ENCODE measurements around the gene TNRC18.

The TNRC18 gene

DNA sequence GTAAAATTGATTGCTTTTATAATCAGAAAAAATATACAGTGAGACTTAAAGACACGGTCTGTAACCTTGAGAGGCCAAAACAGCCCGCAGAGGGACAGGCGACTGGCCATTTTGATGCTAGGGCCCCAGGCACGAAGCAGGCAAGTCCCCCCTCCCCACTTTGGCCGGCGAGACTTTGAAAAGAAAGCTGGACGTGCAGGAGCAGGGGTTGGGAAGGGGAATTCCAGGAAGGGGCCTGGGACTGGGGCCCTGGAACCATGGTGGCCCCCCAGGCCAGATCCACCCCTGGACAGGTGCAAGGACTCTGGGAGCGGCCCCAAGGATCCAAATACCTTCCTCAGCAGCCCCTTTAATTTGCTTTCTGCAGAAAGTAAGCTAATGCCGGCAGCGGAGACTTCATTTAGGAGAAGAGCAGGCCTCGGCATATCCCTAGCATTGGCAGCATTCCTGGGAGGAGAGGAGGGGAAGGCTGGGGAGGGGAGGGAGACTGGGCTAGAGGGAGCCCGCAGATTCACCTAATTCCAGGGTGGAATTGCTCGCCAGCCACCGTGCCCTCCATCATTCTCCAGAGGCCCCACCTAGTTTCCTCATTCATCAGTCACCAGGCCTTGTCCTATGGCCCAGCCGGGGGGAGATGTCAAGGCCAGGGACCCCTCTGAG, 24.9 kb upstream of the TNRC18 start:
- DNase-seq: peak; percentile 76

DNA sequence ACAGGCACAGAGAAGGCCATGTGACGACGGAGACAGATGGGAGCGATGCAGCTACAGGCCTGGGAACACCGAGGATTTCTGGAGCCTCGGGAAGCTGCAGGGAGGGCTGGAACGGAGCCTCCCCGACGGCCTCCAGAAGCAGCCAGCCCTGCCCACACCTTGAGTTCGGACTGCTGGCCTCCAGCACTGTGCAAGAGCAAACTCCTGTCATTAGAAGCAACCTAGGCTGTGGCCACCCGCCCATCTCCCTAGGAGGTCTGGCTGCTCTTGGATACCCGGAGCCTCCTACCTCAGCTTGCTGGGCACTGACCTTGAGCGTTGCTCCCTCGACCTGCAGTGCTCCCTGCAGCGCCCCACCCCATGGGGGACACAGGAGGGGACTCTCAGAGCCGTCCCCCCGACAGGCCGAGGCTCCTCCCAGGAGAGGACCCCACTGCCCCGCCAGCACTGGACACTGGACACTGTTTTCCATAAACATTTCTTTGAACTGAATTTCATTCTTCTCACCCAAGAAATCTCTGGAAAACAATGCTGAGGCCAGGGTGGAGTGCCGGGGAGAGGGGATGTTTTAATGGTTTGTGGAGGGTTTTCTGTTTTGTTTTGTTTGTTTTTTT, 22.5 kb upstream of the TNRC18 start:
- DNase-seq: no peak

DNA sequence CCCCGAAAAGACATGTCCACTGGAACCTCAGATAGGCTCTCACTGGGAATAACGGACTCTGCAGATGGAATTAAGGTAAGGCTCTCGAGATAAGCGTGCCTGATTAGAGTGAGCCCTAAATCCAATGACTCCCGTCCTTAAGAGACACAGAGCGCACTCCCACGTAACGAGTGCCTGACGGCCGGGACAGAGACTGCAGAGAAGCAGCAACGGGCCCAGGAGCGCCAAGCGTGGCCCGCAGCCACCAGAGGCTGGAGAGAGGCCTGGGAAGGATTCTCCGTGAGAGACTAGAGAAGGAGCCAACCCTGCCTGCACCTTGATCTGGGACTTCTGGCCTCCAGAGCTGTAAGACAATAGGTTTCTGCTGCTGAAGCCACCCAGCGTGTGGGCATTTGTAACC, 20.0 kb upstream of the TNRC18 start:
- DNase-seq: no peak

DNA sequence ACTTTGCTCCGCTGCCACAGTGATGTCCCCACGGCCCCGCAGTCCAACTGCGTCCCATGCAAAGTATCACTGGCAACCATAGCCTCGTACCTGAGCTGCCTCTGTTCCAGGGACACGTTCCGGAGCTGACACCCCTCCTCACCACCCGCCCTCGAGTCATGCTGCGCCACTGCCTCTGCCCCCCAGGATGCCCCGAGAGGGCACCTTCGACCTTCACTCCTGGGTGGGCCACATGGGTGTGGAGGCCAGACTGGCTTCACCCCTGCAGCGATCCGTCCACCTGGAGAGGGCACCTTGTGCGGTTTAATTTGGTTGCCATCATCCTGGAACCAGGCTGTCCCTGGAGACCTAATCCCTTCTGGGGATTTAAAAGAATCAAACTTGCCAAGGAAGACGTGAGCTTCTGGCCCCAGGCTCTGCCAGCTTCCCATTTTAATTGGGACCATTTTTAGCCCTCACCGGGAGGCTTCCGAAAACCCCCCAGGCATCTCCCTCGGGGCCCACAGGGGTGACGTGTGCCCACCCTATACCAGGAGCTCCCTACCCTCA, 19.2 kb upstream of the TNRC18 start:
- no peak for DNase-seq

DNA sequence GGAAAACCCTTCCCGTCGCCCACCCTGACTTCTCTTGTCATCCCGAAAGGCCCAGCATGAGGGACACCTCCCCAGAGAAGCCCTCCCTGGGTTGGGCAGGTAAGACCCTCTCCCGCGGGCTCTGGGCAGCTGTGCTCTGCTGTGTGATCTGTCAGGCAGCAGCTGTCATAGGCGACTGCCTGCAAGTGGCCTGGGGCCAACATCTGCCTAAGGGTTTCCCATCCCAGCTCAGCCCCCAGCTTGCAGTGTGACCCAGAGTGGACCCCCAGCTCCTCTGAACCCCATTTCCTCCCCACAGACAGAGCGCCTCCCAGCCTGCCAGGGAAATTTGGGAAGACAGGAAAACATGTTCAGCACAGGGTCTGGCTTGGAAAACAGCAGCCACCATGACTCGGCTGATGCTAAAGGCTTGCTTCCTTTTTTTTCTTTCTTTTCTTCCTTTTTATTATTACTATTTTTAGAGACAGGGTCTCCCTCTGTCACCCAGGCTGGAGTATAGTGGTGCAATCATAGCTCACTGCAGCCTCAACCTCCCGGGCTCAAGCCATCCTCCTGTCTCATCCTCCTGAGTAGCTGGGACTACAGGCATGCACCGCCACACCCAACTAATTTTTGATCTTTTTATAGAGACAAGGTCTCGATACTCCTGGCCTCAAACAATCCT, 18.3 kb upstream of the TNRC18 start:
- no peak for DNase-seq

DNA sequence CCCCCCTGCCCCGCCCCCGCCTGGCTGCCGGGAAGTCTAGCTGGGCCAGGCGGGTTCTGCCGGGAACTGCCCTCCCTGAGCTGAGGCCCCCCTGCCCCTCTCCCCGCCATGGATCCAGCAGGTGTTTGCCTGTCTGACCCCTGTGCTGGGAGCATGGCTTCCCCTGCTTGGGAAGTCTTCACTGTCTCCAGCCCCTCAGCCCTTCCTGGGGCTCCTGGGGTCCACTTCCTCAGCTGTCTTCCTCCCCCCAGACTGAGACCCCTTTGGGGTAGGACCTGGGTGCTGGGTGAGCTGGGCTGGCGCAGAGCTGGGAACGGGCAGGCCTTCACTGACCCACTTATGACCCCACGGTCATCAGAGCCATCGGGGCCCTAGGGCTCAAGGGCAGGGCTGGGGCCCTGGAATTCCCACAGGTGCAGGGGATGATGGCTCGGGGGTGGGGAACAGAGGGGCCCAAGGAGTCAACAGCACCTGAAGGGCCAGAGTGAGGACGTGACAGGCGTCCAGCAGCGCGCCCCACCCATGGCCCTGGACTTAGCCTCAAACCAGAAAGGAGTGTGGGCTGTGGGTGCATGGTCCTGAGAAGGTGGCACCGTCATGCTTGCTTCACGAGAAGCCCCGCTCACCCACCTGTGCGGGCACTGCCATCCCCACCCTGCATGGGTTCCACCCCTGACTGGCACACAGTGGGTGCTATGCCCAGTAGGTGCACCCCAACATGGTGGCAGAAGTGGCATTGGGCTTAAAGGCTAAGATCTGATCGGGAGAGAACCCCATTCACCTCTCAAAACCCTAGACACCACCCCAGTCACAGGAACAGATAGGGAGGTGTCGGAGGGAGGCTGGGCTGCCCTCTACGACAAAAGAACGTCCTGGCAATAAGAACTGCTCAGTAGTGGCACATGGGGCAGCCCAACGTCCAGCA, 16.2 kb upstream of the TNRC18 start:
- DNase-seq: no peak

DNA sequence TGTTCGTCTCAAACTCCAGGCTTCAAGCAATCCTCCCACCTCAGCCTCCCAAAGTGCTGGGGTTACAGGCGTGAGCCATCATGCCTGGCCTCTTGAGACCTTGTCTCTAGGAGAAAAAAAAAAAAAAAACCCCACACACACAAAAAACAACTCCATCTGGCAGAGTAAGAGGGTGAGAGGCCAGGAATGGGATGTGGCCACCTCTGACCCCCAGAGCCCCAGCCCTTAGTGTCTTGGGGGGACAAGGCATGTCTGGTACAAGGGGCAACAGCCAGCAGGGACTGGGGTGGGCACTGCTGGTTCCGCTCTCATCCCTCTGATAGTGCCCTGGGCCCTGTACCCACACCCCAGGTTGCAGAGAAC, 15.6 kb upstream of the TNRC18 start:
- no peak for DNase-seq

DNA sequence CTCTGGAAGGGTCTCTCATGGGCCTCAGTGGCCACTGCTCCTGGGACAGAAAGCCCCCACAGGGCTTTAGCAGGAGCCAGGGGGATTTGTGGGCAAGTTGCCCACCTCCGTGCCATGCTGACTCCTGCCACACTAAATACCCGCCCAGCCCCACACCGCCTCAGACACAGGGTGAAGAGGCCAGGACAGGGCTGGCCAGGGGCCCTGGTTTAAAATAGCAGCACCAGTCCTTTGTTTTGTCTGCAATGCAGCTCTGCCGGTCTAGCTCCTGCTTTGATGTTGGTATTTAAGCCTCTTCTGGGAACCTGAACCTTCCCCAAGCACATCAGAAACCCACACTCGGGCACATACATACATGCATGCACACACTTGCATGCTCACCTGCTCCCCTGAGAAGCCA, 14.4 kb upstream of the TNRC18 start:
- no peak for DNase-seq

DNA sequence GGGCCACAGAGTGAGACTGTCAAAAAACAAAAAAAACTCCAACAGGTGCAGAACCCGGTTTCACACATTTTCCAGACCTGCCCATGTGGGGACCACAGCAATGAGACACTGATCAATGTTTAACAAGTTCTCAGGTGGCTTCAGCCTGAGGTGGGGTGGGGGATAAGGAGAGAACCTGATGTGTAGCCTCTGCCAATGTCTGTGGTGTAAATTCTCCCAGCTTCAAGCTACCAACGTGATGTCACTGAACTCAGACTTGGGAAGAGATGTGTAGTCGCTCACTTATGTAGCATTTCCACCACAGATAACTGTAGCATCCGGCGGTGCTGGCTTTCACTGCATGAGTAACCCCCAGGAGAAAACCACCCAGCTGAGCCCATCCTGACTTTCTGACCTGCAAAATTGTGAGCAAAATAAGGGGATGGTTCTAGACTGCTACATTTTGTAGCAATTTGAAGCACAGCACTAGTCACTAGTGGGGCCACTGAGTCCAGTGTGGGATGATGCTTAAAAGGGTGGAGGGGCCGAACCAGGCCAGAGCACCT, 13.8 kb upstream of the TNRC18 start:
- DNase-seq: no peak

DNA sequence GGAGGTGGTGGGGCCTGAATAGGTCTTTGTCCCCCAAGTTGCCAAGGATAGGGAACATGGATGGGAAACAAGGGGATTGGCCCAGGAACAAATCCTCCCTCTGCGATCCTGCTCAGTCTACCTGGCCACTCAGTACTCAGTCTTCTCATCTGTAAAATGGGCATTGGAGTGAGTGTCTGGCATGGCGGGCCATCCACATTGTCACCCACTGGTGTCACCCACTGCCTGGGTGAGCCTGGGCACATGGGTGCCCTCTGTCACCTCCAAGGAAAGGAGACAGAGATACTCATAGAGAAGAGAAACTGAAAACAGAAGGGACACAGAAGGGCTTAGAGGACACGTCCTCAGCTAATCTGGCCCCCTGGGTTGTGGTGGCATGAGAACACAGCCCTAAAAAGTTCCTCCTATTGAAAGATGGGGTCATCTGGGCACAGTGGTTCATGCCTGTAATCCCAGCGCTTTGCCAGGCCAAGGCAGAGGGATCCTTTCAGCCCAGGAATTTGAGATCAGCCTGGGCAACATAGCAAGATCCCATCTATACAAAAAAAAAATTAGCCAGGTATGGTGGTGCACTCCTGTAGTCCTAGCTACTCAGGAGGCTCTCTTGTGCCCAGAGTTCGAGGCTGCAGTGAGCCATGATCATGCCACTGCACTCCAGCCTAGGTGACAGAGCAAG, 12.5 kb upstream of the TNRC18 start:
- no peak for DNase-seq

DNA sequence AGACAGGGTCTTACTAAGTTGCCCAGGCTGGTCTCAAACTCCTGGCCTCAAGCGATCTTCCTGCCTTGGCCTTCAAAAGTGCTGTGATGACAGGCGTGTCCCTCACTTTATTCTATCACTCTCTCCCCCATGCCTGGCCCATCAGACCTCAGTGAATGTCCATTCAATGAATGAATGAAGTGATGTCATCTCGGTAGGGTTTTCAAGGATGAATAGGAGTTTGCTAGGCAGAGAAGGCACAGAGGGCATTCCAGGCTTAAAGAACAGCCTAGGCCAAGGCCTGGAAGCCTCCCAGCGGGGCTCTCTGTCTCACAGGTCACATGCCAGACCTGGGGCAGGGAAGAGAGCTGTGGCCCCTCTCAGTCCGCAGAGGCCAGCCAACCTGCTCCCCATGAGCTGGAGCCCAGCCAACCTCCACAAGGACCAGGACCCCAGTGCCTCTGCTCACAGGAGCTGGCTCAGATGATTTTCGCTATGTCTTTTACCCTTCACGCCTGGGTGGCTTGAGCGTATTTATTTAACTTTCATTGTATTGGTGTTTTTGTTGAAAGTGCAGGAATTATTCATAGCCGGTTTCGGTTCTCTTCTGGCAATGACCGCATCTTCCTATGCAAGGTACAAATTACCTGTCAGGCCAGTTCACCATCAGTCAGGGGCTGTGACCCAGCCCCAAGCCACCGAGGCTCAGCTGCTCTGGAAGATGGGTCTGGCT, 11.8 kb upstream of the TNRC18 start:
- no peak for DNase-seq

DNA sequence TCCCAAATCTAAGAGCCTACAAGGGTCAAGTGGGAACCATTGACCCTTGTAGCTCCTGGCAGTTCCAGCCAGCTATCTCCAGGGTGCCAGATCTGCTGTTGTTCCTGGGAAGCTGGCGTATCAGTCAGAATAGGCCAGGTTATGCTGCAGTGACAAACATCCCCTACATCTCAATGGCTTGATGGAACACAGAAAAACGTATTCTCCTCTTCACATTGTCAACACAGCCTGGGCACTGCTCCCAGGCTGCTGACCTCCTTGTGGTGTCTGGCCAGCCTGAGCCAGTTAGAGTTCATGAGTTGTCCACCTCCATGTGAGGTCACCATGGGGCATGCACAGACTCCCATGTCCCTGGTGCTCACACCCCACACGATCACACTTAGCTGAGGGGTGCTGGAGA, 9.5 kb upstream of the TNRC18 start:
- DNase-seq: no peak

DNA sequence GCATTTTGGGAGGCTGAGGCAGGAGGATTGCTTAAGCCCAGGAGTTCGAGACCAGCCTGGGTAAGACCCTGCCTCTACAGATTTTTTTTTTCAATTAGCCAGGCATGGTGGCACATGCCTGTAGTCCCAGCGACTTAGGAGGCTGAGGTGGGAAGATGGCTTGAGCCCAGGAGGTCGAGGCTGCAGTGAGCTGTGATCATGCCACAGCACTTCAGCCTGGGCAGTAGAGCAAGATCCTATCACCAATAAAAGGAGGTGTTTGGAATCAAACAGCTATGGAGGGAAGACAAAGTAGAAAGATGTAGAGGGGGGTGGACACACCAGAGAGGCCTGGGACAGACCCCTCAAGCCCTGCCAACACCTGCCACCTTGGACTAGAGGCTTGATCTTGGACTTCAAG, 9.1 kb upstream of the TNRC18 start:
- no peak for DNase-seq

DNA sequence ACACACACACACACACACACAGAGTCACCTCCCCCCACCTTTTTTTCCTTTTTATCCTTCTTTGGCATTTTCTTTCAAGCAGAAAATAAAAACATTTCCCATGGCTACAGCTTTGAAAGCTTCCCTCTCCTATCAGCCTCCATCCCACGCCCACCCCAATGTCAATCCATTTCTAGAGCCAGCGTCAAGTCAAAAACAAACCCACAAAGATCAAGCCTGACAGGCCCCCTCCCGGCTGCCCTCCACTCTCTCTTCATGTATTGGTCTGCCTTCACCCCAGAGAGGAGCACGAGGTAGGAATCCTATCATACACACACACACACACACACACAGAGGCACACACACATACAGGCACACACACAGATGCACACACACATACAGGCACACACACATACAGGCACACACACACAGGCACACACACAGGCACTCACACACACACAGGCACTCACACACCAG, 8.0 kb upstream of the TNRC18 start:
- DNase-seq: no peak

DNA sequence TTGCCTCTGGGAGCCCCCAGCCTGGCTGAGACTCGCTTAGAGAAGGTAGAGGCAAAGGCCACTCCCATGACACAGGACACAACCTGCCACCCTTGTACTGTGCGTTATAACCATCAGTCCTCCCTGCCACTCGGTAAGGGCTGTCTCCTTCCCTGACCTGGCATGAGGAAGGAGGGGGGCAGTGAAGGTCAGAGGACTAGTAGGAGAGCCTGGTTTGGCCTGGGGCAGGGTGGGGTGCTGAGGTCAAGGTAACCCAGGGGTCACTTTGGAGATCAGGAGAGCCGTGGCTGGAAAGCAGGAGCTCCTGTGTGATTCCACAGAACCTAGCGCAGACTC, 6.9 kb upstream of the TNRC18 start:
- DNase-seq: no peak

DNA sequence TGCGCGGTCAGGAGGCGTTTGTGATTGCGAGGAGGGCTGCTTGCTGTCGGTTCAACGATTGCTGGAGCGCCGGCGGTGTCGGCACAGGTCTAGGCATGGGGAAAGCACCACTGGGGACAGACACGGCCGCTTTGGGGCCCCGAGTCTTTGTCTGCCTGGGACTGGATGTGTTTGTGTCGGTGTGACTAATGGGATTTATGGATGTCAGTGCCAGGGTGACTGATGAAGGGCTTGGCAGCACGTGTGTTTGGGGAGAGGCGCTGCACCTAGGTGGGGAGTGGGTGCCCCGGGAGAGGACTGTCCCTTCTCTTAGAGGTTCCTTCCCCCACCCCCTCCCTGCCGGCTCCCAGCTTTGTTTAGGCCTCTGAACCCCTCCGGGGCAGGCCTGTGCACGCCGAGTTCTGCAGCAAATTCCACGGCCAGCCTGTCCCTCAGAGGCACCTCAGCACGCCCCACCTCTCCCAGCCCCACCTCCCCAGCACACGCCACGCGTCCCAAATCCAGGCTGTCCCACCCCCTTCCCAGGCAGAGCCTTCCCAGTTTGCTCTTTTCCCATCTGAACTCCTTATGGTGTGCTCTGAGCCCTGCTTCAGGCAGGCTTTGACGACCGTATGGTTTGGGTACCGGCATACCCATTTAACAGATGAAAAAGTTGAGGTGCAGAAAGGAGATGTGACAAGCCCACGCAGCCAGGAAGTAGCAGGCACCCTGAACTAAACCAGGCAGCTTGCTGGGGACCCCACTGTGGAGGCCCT, 6.4 kb upstream of the TNRC18 start:
- peak; percentile 70 for DNase-seq

DNA sequence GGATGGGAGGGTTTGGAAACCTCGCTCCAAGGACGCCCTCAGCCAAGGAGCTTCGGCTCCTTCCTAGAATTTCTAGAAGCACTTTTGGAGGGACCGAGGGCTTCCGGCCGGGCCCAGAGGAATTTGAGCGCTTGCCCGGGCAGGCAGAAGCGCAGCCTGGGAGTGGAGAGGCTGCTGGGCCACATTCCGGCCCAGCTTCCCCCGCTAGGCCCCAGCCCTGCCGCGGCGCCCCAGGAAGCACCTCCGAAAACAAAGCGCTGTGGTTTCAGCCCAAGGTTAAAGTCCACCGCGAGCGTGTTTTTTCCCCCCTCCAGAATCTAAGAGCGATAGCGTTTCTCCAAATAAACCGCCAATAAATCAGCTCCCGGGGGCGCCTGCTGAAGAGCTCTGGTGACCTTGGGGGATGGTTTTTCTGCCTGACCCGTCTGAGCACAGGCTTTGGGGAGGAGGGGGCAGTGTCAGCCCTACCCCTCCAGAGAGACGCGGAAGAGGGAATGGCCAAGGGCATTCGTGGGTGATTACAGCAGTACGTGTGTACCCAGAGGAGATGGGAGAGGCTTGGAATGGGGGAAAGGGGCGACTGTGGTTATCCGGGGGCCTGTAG, 5.7 kb upstream of the TNRC18 start:
- DNase-seq: peak; percentile 80

DNA sequence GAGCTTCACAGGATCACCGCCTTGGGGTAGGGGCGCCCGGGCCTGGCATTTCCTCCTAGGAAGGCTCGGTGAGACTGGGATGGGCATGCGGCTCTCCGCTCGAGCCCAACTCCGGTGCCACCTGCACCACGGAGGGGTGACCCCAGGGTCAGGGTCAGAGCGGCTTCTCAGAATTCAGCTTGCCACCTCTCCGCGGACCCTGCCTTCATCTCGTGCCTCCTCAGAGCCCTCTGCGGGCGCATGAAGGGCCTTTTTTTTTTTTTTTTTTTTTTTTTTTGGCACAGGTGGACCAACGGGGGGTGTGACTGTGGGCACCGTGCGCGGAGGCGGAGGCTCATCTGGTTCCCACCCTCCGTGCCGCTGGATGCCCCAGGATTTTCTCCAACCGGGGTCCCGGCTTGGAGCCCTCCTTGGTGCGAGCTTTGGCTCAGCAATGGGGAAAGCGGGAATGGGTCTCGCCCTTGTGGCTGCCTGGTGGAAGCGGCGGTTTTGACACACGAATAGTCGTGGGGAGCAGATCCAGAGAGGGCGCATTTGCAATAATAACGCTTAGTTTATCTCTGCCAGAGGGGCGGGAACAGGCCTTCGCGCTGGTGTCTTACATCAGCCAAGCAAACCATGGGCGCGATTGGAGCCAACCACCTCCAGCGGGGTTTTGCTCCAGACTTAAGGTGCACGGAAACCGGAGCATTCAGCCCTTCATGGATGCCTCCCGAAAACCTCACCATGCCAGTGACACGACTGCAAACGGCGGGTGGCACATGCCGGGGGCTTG, 5.0 kb upstream of the TNRC18 start:
- peak; percentile 67 for DNase-seq

DNA sequence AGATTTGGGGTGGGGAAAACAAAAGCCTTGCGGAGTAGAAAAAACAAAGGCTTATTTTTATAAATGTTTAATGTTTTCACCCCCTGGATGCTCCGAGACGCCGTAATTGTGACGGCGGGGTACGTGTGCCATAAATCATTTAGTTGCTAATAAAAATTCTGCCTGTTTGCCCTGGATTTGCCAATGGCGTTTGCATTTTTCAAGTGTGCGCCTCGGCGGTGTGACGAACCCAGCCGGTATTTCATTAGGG, 2.5 kb upstream of the TNRC18 start:
- DNase-seq: no peak
